IPS-NIHi7 (cell line): Measurements from ENCODE around the gene CAP2.
"Not testable (repeated sequence)": the region's sequence is repeated elsewhere in the genome, so short reads cannot be mapped to it uniquely, and the experiment has no call there.

Experiments used
- DNase-seq: peaks from one replicate; pipeline ENCODE4 v3.0.0; 2012; ENCODE audit warnings: mixed read lengths; ENCODE audit errors: extremely low spot score

Gene CAP2

GRCh38 chr6:17397764-17398194 lies 4.4 kb downstream of the CAP2 start:
- no peak for DNase-seq

GRCh38 chr6:17405181-17405943 lies 12.0 kb downstream of the CAP2 start:
- DNase-seq: not testable (repeated sequence)

GRCh38 chr6:17405944-17406245 lies 12.5 kb downstream of the CAP2 start:
- DNase-seq: no peak

- DNase-seq: no peak
Measured at GRCh38 chr6:17408081-17408480, 14.7 kb downstream of the CAP2 start.

GRCh38 chr6:17410281-17410680 lies 16.9 kb downstream of the CAP2 start:
- no peak for DNase-seq

- no peak for DNase-seq
Measured at GRCh38 chr6:17413313-17413750, 19.9 kb downstream of the CAP2 start.

GRCh38 chr6:17414395-17414794 lies 21.0 kb downstream of the CAP2 start:
- DNase-seq: not testable (repeated sequence)

- no peak for DNase-seq
Measured at GRCh38 chr6:17415321-17415720, 21.9 kb downstream of the CAP2 start.

GRCh38 chr6:17416806-17417205 lies 23.4 kb downstream of the CAP2 start:
- no peak for DNase-seq

- peak; percentile 73 for DNase-seq
Measured at GRCh38 chr6:17417817-17418216, 24.4 kb downstream of the CAP2 start.

GRCh38 chr6:17418281-17419188 lies 25.1 kb downstream of the CAP2 start:
- peak; percentile 13 for DNase-seq

- DNase-seq: no peak
Measured at GRCh38 chr6:17419189-17419575, 25.8 kb downstream of the CAP2 start.

- DNase-seq: no peak
Measured at GRCh38 chr6:17420368-17420767, 27.0 kb downstream of the CAP2 start.

- no peak for DNase-seq
Measured at GRCh38 chr6:17421406-17421805, 28.0 kb downstream of the CAP2 start.

GRCh38 chr6:17423026-17423425 lies 29.6 kb downstream of the CAP2 start:
- DNase-seq: no peak

GRCh38 chr6:17427062-17427461 lies 33.7 kb downstream of the CAP2 start:
- no peak for DNase-seq

- no peak for DNase-seq
Measured at GRCh38 chr6:17427617-17428016, 34.2 kb downstream of the CAP2 start.

- not testable (repeated sequence) for DNase-seq
Measured at GRCh38 chr6:17428595-17429120, 35.3 kb downstream of the CAP2 start.

- DNase-seq: no peak
Measured at GRCh38 chr6:17429383-17430061, 36.1 kb downstream of the CAP2 start.

- DNase-seq: peak; percentile 30
Measured at GRCh38 chr6:17431581-17431980, 38.2 kb downstream of the CAP2 start.

GRCh38 chr6:17432356-17432755 lies 39.0 kb downstream of the CAP2 start:
- no peak for DNase-seq
